Measurements from ENCODE around the gene MSH4. TPM values are rescaled to one million over a fixed set of nuclear protein-coding genes. Genes with fewer than 3 reads are reported as not detected.
"Not testable (repeated sequence)": the region's sequence is repeated elsewhere in the genome, so short reads cannot be mapped to it uniquely, and the experiment has no call there.

MSH4 gene
- total RNA-seq, 1 donor from 2014 or later: 0.25 TPM

- Histone ChIP-seq H3K27me3 (no peaks in the 10 kb centered on the region), H3K27ac (no peak overlapping the region), H3K9me3 (no peaks in the 10 kb centered on the region)
Measured at GRCh38 chr1:75812065-75812464, 15.4 kb downstream of the MSH4 start.

GRCh38 chr1:75823596-75823995 is 26.9 kb downstream of the MSH4 start:
- H3K4me1 ChIP-seq; H3K27me3 ChIP-seq; intact Hi-C loops (cut with DNase I); H3K27ac ChIP-seq; H3K4me3 ChIP-seq; H3K36me3 ChIP-seq; H3K9me3 ChIP-seq; DNase-seq (ENCODE audit: extremely low spot score in 2 of 2): not testable (repeated sequence)

More at GRCh38 chr1:75812065-75812464, 15.4 kb downstream of the MSH4 start:
- DNase-seq (ENCODE audit: extremely low spot score in 2 of 2): no peak
- intact Hi-C loops (cut with DNase I): no loop called here
- H3K4me1 ChIP-seq: no peaks in the 10 kb centered on the region
- H3K36me3 ChIP-seq: no peaks in the 10 kb centered on the region
- H3K4me3 ChIP-seq: no peak overlapping the region
- TF ChIP-seq POLR2AphosphoS5 (IDR thresholded peaks at IDR 0.05; ENCODE audit: insufficient read depth in 1 of 2, low read depth in 1 of 2) (no peak), POLR2A (IDR thresholded peaks at IDR 0.05) (no peak), CTCF (IDR thresholded peaks at IDR 0.05) (no peak)

- Histone ChIP-seq H3K27ac (no peak overlapping the region), H3K4me3 (no peak overlapping the region), H3K9me3 (no peaks in the 10 kb centered on the region), H3K4me1 (no peaks in the 10 kb centered on the region), H3K36me3 (no peaks in the 10 kb centered on the region), H3K27me3 (no peaks in the 10 kb centered on the region)
- no peak for DNase-seq (ENCODE audit: extremely low spot score in 2 of 2)
- intact Hi-C loops (cut with DNase I): no loop called here
- TF ChIP-seq POLR2A (IDR thresholded peaks at IDR 0.05) (no peak), CTCF (IDR thresholded peaks at IDR 0.05) (no peak), POLR2AphosphoS5 (IDR thresholded peaks at IDR 0.05; ENCODE audit: insufficient read depth in 1 of 2, low read depth in 1 of 2) (no peak)
Measured at GRCh38 chr1:75836528-75837100, 39.9 kb downstream of the MSH4 start.

DNA sequence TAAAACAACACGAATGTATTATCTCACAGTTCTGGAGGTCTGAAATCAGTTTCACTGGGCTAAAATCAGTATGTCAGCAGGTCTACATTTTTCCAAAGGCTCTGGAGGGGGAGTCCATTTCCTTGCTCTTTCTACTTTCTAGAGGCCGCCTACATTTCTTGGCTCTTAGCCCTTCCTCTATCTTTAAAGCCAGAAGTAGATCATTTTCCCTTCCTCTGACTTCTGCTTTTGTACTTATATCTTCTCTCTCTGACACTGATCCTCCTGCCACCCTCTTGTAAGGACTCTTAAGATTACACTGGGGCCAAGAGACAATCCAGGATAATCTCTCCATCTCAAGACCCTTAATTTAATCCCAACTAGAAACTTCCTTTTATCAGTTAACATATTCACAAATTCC is 41.4 kb downstream of the MSH4 start:
- H3K27me3 ChIP-seq: no peaks in the 10 kb centered on the region
- no peaks in the 10 kb centered on the region for H3K4me1 ChIP-seq
- H3K9me3 ChIP-seq: no peaks in the 10 kb centered on the region
- TF ChIP-seq POLR2AphosphoS5 (IDR thresholded peaks at IDR 0.05; ENCODE audit: insufficient read depth in 1 of 2, low read depth in 1 of 2) (no peak), POLR2A (IDR thresholded peaks at IDR 0.05) (no peak), CTCF (IDR thresholded peaks at IDR 0.05) (no peak)
- no peaks in the 10 kb centered on the region for H3K36me3 ChIP-seq
- H3K4me3 ChIP-seq: no peak overlapping the region
- DNase-seq (ENCODE audit: extremely low spot score in 2 of 2): no peak
- H3K27ac ChIP-seq: no peak overlapping the region
- intact Hi-C loops (cut with DNase I): no loop called here

GRCh38 chr1:75841421-75841820 is 44.7 kb downstream of the MSH4 start:
- Histone ChIP-seq H3K4me3 (no peak overlapping the region), H3K27me3 (no peaks in the 10 kb centered on the region), H3K27ac (no peak overlapping the region), H3K9me3 (no peaks in the 10 kb centered on the region), H3K36me3 (no peaks in the 10 kb centered on the region), H3K4me1 (no peaks in the 10 kb centered on the region)
- TF ChIP-seq CTCF (IDR thresholded peaks at IDR 0.05) (no peak), POLR2AphosphoS5 (IDR thresholded peaks at IDR 0.05; ENCODE audit: insufficient read depth in 1 of 2, low read depth in 1 of 2) (no peak), POLR2A (IDR thresholded peaks at IDR 0.05) (no peak)
- DNase-seq (ENCODE audit: extremely low spot score in 2 of 2): no peak
- intact Hi-C loops (cut with DNase I): no loop called here
